Type B pancreatic cell (in vitro differentiated cells): ENCODE results near the gene C19orf38. TPM values are rescaled to one million over a fixed set of nuclear protein-coding genes. Genes with fewer than 3 reads are reported as not detected.
A peak's percentile ranks its signal among the peaks of the same experiment; 100 is the strongest.

Source experiments
- DNase-seq: peaks from one replicate; pipeline ENCODE4 v3.0.0; 2021; ENCODE audit warnings: mixed read lengths; ENCODE audit not compliant: unreplicated experiment; ENCODE audit errors: extremely low spot score
- H3K27ac Mint-ChIP-seq: 2 replicates; pipeline ENCODE4 v1.8.0; 2021; ENCODE audit warnings: mild to moderate bottlenecking, mixed read lengths
- H3K27me3 Mint-ChIP-seq: 2 replicates; pipeline ENCODE4 v1.8.0; 2021; ENCODE audit warnings: mixed read lengths
- H3K36me3 Mint-ChIP-seq: 2 replicates; pipeline ENCODE4 v1.8.0; 2021; ENCODE audit warnings: mixed read lengths
- H3K4me1 Mint-ChIP-seq: one replicate; pipeline ENCODE4 v1.8.0; 2021; ENCODE audit warnings: mixed read lengths; ENCODE audit not compliant: unreplicated experiment
- H3K4me3 Mint-ChIP-seq: 2 replicates; pipeline ENCODE4 v1.8.0; 2021; ENCODE audit warnings: mild to moderate bottlenecking, mixed read lengths
- H3K9me3 Mint-ChIP-seq: 2 replicates; pipeline ENCODE4 v1.8.0; 2021; ENCODE audit warnings: mixed read lengths
- total RNA-seq: library from RNA; stranded (reverse); gene quantifications from 2 replicates; pipeline ENCODE4 v1.2.1, GENCODE V29; 2021; ENCODE audit warnings: low replicate concordance
- TF ChIP-seq, protein P1 (sequence below): fragments of 200-600 bp; sonication (generic); conservative IDR thresholded peaks from 2 replicates; pipeline ENCODE4 v1.5.0; 2021; ENCODE audit warnings: antibody characterized with exemption, mild to moderate bottlenecking

C19orf38 gene
- total RNA-seq, 1 donor from 2014 or later: 1.1 TPM

DNA sequence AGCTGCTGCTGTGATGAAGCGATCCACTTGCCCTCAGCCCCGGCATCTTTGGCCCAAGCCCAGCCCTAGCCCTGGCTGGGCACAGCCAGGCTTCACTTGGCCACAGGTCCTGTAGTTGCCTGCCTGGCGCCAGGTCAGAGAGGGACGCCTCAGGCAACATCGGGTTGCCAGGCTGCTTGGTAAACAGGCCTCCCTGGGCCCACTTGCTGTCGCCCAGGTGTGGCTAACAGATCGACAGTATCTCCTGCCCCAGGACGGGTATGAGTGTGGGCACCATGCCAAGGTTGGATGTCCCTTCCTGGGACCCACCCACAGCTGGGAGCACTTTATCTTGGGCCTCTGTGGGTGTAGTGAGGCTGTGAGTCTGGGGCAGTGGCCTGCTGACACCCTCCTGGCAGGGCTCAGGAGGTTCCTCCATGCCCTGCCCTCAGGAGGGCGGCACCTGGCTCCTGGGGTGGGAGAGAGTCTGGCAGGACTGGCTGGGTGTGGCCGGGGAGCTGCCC is 51.0 kb downstream of the C19orf38 start:
- TF ChIP-seq, protein P1, sequence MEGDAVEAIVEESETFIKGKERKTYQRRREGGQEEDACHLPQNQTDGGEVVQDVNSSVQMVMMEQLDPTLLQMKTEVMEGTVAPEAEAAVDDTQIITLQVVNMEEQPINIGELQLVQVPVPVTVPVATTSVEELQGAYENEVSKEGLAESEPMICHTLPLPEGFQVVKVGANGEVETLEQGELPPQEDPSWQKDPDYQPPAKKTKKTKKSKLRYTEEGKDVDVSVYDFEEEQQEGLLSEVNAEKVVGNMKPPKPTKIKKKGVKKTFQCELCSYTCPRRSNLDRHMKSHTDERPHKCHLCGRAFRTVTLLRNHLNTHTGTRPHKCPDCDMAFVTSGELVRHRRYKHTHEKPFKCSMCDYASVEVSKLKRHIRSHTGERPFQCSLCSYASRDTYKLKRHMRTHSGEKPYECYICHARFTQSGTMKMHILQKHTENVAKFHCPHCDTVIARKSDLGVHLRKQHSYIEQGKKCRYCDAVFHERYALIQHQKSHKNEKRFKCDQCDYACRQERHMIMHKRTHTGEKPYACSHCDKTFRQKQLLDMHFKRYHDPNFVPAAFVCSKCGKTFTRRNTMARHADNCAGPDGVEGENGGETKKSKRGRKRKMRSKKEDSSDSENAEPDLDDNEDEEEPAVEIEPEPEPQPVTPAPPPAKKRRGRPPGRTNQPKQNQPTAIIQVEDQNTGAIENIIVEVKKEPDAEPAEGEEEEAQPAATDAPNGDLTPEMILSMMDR: no peak
- no peak for DNase-seq
- Mint-ChIP-seq H3K4me1 (peaks cover 23% of the 10 kb centered on the region), H3K4me3 (peak overlapping the region; percentile 45), H3K9me3 (no peaks in the 10 kb centered on the region), H3K27me3 (no peaks in the 10 kb centered on the region), H3K27ac (peak overlapping the region; percentile 88), H3K36me3 (peaks cover 13% of the 10 kb centered on the region)

DNA sequence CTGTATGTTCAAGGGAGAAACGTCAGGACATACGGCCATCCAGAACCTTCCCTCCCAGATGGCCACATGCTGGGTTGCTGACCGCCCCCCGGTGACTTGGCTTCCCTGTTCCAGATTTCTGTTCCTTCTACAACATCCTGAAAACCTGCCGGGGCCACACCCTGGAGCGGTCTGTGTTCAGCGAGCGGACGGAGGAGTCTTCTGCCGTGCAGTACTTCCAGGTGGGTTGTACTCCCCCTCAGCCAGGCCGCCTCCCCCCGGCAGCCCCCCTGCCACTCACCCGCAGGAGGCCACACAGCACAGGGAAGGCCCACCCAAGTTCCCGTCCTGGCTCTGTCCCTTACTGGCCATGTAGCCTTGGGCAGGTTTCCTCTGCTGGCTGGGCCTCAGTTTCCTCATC is 59.7 kb downstream of the C19orf38 start:
- no peak overlapping the region for H3K27ac Mint-ChIP-seq
- DNase-seq: no peak
- no peaks in the 10 kb centered on the region for H3K9me3 Mint-ChIP-seq
- peaks cover 17% of the 10 kb centered on the region for H3K36me3 Mint-ChIP-seq
- no peaks in the 10 kb centered on the region for H3K27me3 Mint-ChIP-seq
- no peak overlapping the region for H3K4me3 Mint-ChIP-seq
- TF ChIP-seq, protein P1: no peak
- H3K4me1 Mint-ChIP-seq: no peaks in the 10 kb centered on the region

DNA sequence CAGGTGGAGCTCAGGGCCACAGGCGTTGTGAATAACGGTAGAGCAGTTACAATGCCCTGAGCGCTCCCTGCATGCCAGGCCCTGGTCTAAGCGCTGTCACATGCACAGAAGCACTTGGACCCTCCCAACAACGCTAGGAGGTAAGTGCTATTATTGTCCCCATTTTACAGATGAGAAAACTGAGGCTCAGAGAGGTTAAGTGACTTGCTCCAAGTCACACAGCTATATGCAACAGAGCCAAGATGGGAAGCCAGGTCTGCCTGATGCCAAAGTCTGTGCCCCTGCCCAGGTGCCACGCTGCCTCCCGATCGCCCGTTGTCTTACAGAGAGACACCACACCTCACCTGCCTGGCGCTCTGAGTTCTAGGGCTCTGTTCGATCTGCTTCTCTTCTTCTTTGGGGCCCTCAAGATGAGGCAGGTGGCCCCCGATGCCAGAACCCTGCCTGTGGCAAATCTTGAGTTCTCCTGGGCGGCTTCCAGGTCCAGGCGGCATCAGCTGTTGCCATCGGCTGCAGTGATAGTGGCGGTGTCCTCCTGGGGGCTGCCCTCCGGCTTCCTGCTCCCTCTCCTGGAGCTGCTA is 60.3 kb downstream of the C19orf38 start:
- H3K27me3 Mint-ChIP-seq: no peaks in the 10 kb centered on the region
- peaks cover 13% of the 10 kb centered on the region for H3K36me3 Mint-ChIP-seq
- no peak for DNase-seq
- H3K9me3 Mint-ChIP-seq: no peaks in the 10 kb centered on the region
- H3K4me1 Mint-ChIP-seq: no peaks in the 10 kb centered on the region
- TF ChIP-seq, protein P1: no peak
- H3K27ac Mint-ChIP-seq: no peak overlapping the region
- H3K4me3 Mint-ChIP-seq: no peak overlapping the region

DNA sequence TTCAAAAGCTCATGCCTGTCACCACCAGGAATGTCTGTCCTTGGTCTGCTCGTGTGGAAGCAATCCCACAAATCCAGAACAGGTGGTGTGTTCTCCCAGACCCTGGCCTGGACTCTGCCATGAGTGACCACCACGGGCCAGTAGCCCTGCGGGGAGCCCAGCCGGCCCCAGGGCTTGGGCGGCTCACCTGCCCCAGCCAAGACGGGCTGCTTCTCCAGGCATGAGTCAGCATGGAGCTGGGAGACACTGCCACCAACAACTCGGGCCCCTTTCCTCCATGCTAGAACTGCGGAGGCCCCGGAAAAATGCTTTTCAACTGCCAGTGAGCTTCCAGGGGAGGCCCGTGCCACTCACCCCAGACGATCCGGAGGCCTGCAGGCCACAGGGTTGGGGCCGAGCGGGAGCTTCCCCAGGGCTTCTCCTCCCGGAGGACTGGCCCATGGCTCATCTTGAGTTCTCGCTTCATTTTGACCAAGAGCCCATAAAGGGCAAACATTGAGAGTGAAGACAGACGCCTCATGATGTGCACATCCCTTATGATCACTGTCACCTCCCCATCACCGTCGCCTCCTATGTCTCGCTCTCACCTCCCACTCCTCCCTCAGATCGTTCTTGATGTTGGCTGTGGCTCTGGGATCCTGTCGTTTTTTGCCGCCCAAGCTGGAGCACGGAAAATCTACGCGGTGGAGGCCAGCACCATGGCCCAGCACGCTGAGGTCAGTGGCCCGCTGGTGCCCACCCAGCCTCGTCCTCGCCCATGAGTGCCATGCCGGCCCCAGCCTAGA is 63.6 kb downstream of the C19orf38 start:
- no peaks in the 10 kb centered on the region for H3K9me3 Mint-ChIP-seq
- TF ChIP-seq, protein P1: no peak
- H3K36me3 Mint-ChIP-seq: peaks cover 10% of the 10 kb centered on the region
- H3K4me3 Mint-ChIP-seq: no peak overlapping the region
- DNase-seq: no peak
- no peaks in the 10 kb centered on the region for H3K27me3 Mint-ChIP-seq
- H3K4me1 Mint-ChIP-seq: no peaks in the 10 kb centered on the region
- no peak overlapping the region for H3K27ac Mint-ChIP-seq

DNA sequence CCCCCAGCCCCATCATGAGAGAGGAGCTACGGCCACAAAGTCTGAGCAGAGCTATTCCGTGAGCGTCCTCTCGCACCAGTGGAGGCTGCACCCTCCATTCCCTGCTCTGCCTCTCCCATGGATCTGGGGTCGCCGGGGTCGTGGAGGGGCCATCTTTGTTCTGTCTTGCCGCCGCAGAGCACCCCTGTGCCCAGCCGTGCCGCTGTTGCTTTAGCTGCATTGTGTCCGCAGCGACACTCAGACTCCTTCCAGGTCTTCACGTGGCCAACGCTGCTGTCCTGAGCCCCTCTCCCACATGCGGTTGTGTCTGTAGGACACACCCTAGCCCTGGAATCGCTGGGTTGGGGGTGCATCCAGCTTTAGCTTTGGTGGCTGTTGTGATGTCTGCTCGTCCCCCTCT is 64.4 kb downstream of the C19orf38 start:
- TF ChIP-seq, protein P1: no peak
- Mint-ChIP-seq H3K27ac (no peak overlapping the region), H3K4me1 (no peaks in the 10 kb centered on the region), H3K27me3 (no peaks in the 10 kb centered on the region), H3K36me3 (peaks cover 10% of the 10 kb centered on the region), H3K4me3 (no peak overlapping the region), H3K9me3 (no peaks in the 10 kb centered on the region)
- DNase-seq: no peak
